Daoy (cell line): ENCODE data around the gene ZNF451. TPM values are rescaled to one million over a fixed set of nuclear protein-coding genes. Genes with fewer than 3 reads are reported as not detected.
"Not testable (repeated sequence)": the region's sequence is repeated elsewhere in the genome, so short reads cannot be mapped to it uniquely, and the experiment has no call there.

Experiments
- DNase-seq: peaks from one replicate; pipeline ENCODE4 v3.0.0-alpha.2; 2015; ENCODE audit warnings: low read depth
- total RNA-seq: library from RNA; depleted of rRNA; stranded (reverse); fragments of >200 nt; shearing (Covaris generic); gene quantifications from 2 replicates; pipeline ENCODE4 v1.2.3, GENCODE V29; 2014; rRNA removed

The ZNF451 gene
- total RNA-seq = 39.0 and 41.9 TPM in 2 replicates

DNA sequence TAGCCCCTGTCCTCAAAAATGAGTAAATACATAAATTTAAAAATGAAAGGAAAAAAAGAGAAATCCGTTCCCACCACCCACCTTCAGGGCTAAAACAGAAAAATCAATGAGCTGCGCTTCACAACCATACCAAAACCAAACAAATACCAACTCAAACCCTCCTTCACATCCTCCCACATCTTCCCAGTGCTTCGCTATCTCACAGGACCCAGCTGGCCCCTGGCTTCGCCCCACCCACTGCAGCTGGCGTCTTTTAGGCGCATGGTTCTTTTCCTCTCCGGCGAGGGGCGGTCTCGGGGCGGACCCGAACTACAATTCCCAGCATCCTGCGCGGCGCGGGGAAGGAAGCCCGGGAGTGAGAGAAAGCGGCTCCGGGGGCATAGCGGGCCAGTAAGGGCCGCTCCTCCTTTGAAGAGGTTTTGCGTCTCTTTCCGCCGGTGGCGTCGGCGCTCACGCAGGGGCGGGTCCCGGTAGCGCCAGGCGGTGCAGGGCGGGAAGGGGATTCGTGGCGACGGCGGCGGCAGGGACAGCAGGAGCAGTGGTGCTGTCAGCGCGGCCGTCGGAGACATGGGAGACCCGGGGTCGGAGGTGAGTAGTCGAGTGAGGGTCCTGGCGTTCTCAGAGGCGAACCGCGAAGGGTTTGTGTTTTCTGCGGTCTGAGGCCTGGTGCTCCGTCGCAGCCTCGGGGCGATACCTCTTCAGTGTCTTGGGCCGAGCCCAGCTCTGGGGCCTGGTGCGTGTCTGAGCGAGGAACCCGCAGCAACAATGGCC lies at the start of gene ZNF451:
Gene ZNF451 (plus strand): TSS at position 502 of the 771 bp plus-strand sequence. CDS start 66 bp downstream, at position 568.
- DNase-seq = peak; percentile 99

DNA sequence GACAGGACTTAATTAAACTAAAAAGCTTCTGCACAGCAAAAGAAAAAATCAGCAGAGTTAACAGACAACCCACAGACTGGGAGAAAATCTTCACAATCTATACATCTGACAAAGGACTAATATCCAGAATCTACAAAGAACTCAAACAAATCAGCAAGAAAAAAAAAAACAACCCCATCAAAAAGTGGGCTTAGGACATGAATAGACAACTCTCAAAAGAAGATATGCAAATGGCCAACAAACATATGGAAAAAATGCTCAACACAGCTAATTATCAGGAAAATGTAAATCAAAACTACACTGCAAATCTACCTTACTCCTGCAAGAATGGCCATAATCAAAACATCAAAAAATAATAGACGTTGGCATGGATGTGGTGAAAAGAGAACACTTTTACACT lies 45.9 kb upstream of the ZNF451 start:
- not testable (repeated sequence) for DNase-seq

GRCh38 chr6:57044568-57044967 lies 45.4 kb upstream of the ZNF451 start:
- no peak for DNase-seq

GRCh38 chr6:57046332-57047256 lies 43.4 kb upstream of the ZNF451 start, which contains the start of gene KIAA1586:
KIAA1586 (plus strand) TSS chr6:57046693; CDS start chr6:57046756, 63 bp downstream.
- peak; percentile 97 for DNase-seq

DNA sequence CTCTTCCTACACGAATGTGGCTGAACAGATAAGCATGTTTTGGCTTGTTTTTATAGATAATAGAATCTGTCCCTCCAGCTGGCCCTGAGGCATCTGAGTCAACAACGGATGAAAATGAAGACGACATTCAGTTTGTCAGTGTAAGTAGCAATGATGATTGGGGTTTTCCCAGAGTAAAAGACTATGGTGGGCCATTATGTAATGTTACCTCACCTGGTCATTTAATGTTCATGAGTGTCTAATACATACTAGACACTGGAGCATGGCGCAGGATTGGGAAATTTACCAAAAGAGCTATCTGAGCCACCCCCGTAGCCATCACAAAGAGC lies 42.8 kb upstream of the ZNF451 start:
- not testable (repeated sequence) for DNase-seq

DNA sequence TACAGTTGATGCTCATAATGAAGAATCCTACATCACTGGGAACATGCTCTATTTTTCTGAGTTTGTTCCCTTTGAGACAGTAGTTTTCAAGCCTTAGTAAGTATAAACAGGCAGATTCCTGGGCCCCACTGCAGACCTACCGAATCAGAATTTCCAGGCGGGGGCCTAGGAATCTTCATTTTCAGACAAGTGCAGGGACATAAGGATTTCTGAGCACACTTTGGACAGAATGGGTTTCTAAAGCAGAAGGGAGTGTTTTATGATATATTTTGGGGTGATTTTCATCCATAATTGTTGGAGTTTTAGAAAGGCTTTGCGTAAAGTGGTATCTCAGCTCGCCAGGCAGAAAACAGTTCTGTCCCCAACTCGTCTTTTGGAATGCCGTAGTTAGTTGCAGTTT lies 42.1 kb upstream of the ZNF451 start:
- not testable (repeated sequence) for DNase-seq

GRCh38 chr6:57048577-57048976 lies 41.4 kb upstream of the ZNF451 start:
- no peak for DNase-seq

GRCh38 chr6:57063847-57064246 lies 26.1 kb upstream of the ZNF451 start:
- no peak for DNase-seq

DNA sequence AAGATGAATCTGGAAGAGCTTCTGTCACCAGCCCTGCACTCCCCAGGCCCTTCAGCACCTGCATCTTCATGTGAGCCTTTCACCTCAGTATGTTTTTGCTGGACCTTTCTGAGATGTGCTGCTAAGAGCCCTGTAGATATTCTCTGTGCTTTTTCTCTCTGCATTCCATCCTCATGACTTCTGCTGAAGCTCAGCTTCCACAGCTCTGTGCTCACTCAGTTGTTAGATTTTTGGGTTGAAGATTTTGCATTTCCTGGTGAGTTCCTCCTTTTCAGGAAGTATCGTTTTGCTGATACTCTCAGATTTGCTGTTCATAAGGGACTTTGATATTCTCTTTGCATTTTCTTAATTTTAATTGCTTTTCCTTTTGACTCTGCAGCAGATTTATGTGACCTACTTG lies 25.2 kb upstream of the ZNF451 start:
- DNase-seq = no peak

DNA sequence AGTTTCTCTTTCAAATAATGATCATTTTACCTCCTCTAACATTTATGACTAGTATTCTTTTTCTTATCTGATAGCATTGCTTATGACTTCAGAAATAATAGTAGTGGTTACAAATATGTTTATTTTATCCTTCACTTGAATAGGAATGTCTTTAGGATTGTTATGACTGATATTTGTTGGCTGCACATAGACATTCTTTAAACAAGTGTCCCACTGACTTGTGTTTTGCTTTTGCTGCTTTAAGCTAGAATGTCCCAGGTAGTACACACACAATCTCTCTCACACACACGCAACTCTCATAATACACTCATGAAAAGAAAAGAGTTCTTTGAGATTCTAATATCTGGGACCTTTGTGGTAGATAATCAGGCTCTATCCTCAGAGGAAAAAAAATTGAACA lies 21.9 kb upstream of the ZNF451 start:
- DNase-seq = no peak

DNA sequence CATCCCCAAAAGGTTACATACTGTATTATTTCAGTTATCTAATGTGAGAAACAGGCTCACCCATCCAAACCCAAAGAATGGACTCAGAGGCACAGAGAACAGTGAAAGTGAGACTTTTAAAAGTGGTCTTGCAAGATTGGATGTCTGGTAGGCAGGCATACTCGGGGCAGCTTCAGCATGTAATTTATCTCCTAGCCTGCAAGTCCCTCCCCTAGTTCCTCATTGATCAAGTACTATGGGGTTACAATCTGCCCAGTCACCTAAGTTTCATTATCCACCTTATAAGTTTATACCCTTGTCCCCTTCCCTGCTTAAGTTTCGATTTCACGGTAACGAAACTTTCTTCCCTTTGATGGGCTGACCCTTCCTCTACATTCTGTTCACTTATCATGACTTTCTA lies 20.8 kb upstream of the ZNF451 start:
- DNase-seq = no peak

- DNase-seq = no peak
Measured at GRCh38 chr6:57069920-57070331, 20.1 kb upstream of the ZNF451 start.

GRCh38 chr6:57072108-57072507 lies 17.9 kb upstream of the ZNF451 start:
- no peak for DNase-seq

GRCh38 chr6:57074383-57074782 lies 15.6 kb upstream of the ZNF451 start:
- no peak for DNase-seq

- no peak for DNase-seq
Measured at GRCh38 chr6:57075092-57075491, 14.9 kb upstream of the ZNF451 start.

- DNase-seq = no peak
Measured at GRCh38 chr6:57078531-57079207, 11.3 kb upstream of the ZNF451 start.

- no peak for DNase-seq
Measured at GRCh38 chr6:57085471-57085870, 4.5 kb upstream of the ZNF451 start.

DNA sequence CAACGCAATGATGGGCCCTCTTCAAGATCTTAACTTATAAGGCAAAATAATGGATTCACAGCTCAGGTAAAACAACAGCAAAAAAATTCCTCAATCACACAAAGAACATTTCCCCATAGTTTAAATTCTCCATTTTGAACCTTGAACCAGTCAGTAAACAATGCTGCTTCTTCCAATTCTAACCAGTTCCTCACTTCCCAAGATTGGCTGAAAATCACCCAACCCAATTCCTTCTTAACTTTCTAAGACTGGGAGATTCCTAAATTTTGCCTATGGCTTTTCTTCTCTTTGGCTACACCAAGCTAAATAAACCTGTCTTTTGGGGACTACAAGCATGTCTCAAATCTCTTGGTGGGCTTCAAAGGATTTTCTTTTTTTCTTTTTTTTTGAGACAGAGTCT lies 3.1 kb upstream of the ZNF451 start:
- no peak for DNase-seq

DNA sequence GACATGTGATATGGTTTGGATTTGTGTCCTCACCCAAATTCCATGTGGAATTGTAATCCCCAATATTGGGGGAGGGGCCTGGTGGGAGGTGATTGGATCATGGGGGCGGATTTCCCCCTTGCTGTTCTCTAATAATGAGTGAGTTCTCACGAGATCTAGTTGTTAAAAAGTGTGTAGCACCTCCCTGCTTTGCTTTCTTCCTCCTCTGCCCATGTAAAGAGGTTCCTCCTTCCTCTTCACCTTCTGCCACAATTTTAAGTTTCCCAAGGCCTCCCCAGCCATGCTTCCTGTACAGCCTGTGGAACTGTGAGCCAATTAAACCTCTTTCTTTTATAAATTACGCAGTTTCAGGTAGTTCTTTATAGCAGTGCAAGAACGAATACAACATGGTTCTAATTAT lies 2.1 kb upstream of the ZNF451 start:
- DNase-seq = no peak

DNA sequence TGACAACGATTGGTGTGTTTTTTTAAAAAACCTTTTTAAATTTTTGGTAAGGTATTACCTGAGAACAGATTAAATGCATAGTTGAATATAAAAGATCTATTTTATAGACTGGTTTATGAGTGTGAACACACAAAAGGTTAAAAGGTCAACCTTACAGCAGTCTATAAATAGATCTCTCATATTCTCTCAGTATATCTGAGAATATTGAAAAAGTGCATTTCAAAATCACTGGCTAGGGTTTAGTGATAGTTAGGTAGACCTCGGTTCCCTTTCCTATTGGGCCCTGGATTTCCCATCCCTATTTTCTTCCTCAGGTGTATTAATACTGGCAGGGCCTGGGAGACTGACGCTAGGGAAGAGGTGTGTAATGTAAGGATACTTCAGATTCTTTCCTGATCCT lies 723 bp upstream of the ZNF451 start:
- no peak for DNase-seq

DNA sequence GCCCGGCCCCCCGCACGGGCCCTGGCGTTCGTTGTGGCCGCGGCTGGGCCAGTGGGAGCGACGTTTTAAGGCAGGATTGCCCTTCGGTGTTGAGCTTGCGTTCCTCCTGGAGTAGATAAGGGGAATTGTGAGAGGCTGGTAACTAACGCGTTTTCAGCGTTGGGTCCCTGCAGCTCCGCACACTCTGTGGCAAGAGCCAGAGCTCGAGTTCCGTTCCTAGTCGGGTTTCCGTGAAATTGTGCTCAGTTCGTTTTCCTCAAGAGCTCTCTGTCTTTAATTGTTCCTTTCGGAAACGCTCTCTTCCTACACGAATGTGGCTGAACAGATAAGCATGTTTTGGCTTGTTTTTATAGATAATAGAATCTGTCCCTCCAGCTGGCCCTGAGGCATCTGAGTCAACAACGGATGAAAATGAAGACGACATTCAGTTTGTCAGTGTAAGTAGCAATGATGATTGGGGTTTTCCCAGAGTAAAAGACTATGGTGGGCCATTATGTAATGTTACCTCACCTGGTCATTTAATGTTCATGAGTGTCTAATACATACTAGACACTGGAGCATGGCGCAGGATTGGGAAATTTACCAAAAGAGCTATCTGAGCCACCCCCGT lies 575 bp downstream of the ZNF451 start:
- not testable (repeated sequence) for DNase-seq

GRCh38 chr6:57091375-57091774 lies 1.4 kb downstream of the ZNF451 start:
- DNase-seq = not testable (repeated sequence)
